GM12878 (cell line): ENCODE data around the gene NPB. TPM values are rescaled to one million over a fixed set of nuclear protein-coding genes. Genes with fewer than 3 reads are reported as not detected.

ENCODE experiments used
- ATF2 ChIP-seq: IDR thresholded peaks from 2 replicates; pipeline ENCODE4 v1.6.1; 2012; ENCODE audit warnings: low read length, inconsistent platforms
- BACH1 ChIP-seq: fragments of 450-650 bp; IDR thresholded peaks from 2 replicates; pipeline ENCODE4 v1.6.1; 2017; ENCODE audit warnings: mild to moderate bottlenecking, borderline replicate concordance
- BCL11A ChIP-seq: IDR thresholded peaks from 2 replicates; pipeline ENCODE4 v1.6.1; 2011; ENCODE audit warnings: low read depth, low read length
- BMI1 ChIP-seq: fragments of 450-650 bp; IDR thresholded peaks from 2 replicates; pipeline ENCODE4 v1.6.1; 2016; ENCODE audit warnings: mild to moderate bottlenecking, moderate library complexity, borderline replicate concordance
- CTCF ChIP-seq, 3 experiments: IDR thresholded peaks in 2 of 3; conservative IDR thresholded peaks in 1 of 3; 2 replicates each; pipeline ENCODE4 v1.5.1; 2011; ENCODE audit warnings: low read depth in 3 of 3, low read length in 3 of 3, mild to moderate bottlenecking in 3 of 3, control low read depth in 2 of 3, moderate library complexity in 2 of 3, inconsistent platforms in 1 of 3, mixed read lengths in 1 of 3; ENCODE audit not compliant: control insufficient read depth in 2 of 3, insufficient read depth in 1 of 3; ENCODE audit errors: extremely low read depth in 1 of 3
- EP300 ChIP-seq, 2 experiments: fragments of 150-350 bp in 1 of 2; IDR thresholded peaks; 2 replicates each; pipeline ENCODE4 v1.6.1; 2011 to 2012; ENCODE audit warnings: low read depth in 2 of 2, low read length in 2 of 2, borderline replicate concordance in 1 of 2, improper control_type of control experiment in 1 of 2, inconsistent platforms in 1 of 2; ENCODE audit not compliant: control insufficient read depth in 1 of 2
- KAT2A ChIP-seq: conservative IDR thresholded peaks from 2 replicates; pipeline ENCODE4 v1.6.1; 2011; ENCODE audit warnings: low read depth, low read length; ENCODE audit not compliant: control insufficient read depth
- KLF5 ChIP-seq: fragments of 450-650 bp; IDR thresholded peaks from 2 replicates; pipeline ENCODE4 v1.6.1; 2014; ENCODE audit warnings: mild to moderate bottlenecking; ENCODE audit not compliant: partially characterized antibody
- NFXL1 ChIP-seq: fragments of 450-650 bp; IDR thresholded peaks from 2 replicates; pipeline ENCODE4 v1.6.1; 2017; ENCODE audit warnings: antibody characterized with exemption, mild to moderate bottlenecking, borderline replicate concordance
- NFYA ChIP-seq: IDR thresholded peaks from 2 replicates; pipeline ENCODE4 v1.6.1; 2011; ENCODE audit warnings: low read depth, mild to moderate bottlenecking, low read length, improper control_type of control experiment, borderline replicate concordance
- POLR2A ChIP-seq: IDR thresholded peaks from 2 replicates; pipeline ENCODE4 v1.6.1; 2011; ENCODE audit warnings: low read depth, mild to moderate bottlenecking, low read length
- RAD21 ChIP-seq: IDR thresholded peaks from 2 replicates; pipeline ENCODE4 v1.6.1; 2011; ENCODE audit warnings: mild to moderate bottlenecking, low read depth, low read length, moderate library complexity; ENCODE audit not compliant: insufficient read depth
- SP1 ChIP-seq: IDR thresholded peaks from one replicate; pipeline ENCODE4 v1.6.1; 2011; ENCODE audit warnings: low read depth, low read length
- SUZ12 ChIP-seq: fragments of 200-600 bp; sonication (generic); IDR thresholded peaks from one replicate; pipeline ENCODE4 v1.6.1; 2018; ENCODE audit warnings: antibody characterized with exemption, mild to moderate bottlenecking; ENCODE audit not compliant: unreplicated experiment
- TCF3 ChIP-seq: IDR thresholded peaks from 2 replicates; pipeline ENCODE4 v1.6.1; 2012; ENCODE audit warnings: low read depth, mild to moderate bottlenecking, low read length, borderline replicate concordance; ENCODE audit not compliant: insufficient read depth
- YY1 ChIP-seq: IDR thresholded peaks from 2 replicates; pipeline ENCODE4 v1.6.1; 2011; ENCODE audit warnings: low read depth, mild to moderate bottlenecking, low read length
- ZNF207 ChIP-seq: fragments of 450-650 bp; IDR thresholded peaks from 2 replicates; pipeline ENCODE4 v1.6.1; 2014; ENCODE audit warnings: antibody characterized with exemption, mild to moderate bottlenecking, borderline replicate concordance
- ZNF217 ChIP-seq: fragments of 450-650 bp; IDR thresholded peaks from 2 replicates; pipeline ENCODE4 v1.6.1; 2017; ENCODE audit warnings: antibody characterized with exemption, mild to moderate bottlenecking
- ZNF687 ChIP-seq: fragments of 450-650 bp; IDR thresholded peaks from 2 replicates; pipeline ENCODE4 v1.6.1; 2017; ENCODE audit warnings: mild to moderate bottlenecking, moderate library complexity
- polyA plus RNA-seq, 11 experiments: library from polyadenylated mRNA; depleted of rRNA in 4 of 11; unstranded in 6 of 11; stranded (reverse) in 5 of 11; fragments of >200 nt; fragmentation: Nextera tagmentation in 4 of 11; fragmentation: Illumina TruSeq in 1 of 11; extraction: Ambion mirVana in 4 of 11; extraction: Trizol in 1 of 11; gene quantifications; 1 replicate in 1 of 11; 2 replicates in 10 of 11; pipeline versions ENCODE4 v1.2.1 to v1.2.3, GENCODE V29; 2011 to 2016; ENCODE audit warnings: inconsistent platforms in 2 of 11, missing spikeins in 2 of 11, low read depth in 1 of 11
- total RNA-seq, 4 experiments: library from RNA; depleted of rRNA in 3 of 4; stranded (reverse); fragments of >200 nt in 3 of 4; fragmentation: Illumina TruSeq in 1 of 4; extraction: Trizol in 1 of 4; gene quantifications; 2 replicates each; pipeline versions ENCODE4 v1.2.1 to v1.2.3, GENCODE V29; 2013 to 2021
- TF ChIP-seq, protein P1 (sequence below): IDR thresholded peaks from 2 replicates; pipeline ENCODE4 v1.6.1; 2012; ENCODE audit warnings: low read depth, low read length, improper control_type of control experiment

Gene NPB
- total and polyA plus RNA-seq, 10 of the 15 experiments (the other 5 are each of a cell fraction or from before 2014, with no cell fraction given): 0.03 to 0.40 (median 0.15) TPM; not detected in 2

GRCh38 chr17:81927653-81928543 lies 25.9 kb downstream of the NPB start, which contains the start of gene MAFG (continued):
- TF ChIP-seq ZNF687 (0 out of 2 replicates have a peak, but pooled peaks have one; percentile 53), NFYA (no peak), ZNF207 (peak; percentile 92; the same call in 1 of the 2 replicates), YY1 (0 out of 2 replicates have a peak, but pooled peaks have one; percentile 39), KAT2A (no peak), EP300 (IDR thresholded peaks at IDR 0.05; ENCODE audit: borderline replicate concordance in 1 of 2, control insufficient read depth in 1 of 2, low read depth in 2 of 2, low read length in 2 of 2) (0 out of 4 replicates have a peak, but pooled peaks of 1 of the 2 experiments have one; percentile 11), KLF5 (peak; percentile 80), BMI1 (peak; percentile 84), CTCF (IDR thresholded peaks at IDR 0.05 in 2 of 3, conservative IDR thresholded peaks at IDR 0.05 in 1 of 3; ENCODE audit: control insufficient read depth in 2 of 3, extremely low read depth in 1 of 3, insufficient read depth in 1 of 3, low read depth in 3 of 3, low read length in 3 of 3) (peak; percentile 33 to 44 (median 42); a peak in 5 of 6 replicates), RAD21 (0 out of 2 replicates have a peak, but pooled peaks have one; percentile 3), NFXL1 (peak; percentile 54; the same call in 1 of the 2 replicates), TCF3 (0 out of 2 replicates have a peak, but pooled peaks have one; percentile 4), BACH1 (no peak; the same call in 1 of the 2 replicates), POLR2A (no peak), SUZ12 (no peak), SP1 (peak; percentile 53), BCL11A (no peak), ATF2 (no peak), ZNF217 (0 out of 2 replicates have a peak, but pooled peaks have one; percentile 67)
- TF ChIP-seq, protein P1, sequence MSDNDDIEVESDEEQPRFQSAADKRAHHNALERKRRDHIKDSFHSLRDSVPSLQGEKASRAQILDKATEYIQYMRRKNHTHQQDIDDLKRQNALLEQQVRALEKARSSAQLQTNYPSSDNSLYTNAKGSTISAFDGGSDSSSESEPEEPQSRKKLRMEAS: peak; percentile 85
